SK-N-SH (cell line): Measurements from ENCODE around the gene LCP2. TPM values are rescaled to one million over a fixed set of nuclear protein-coding genes. Genes with fewer than 3 reads are reported as not detected.

Experiments used
- CTCF ChIA-PET: fragments of 300-600, 350-600 bp; formaldehyde crosslinking; extraction: SDS; loops from one replicate; lab custom pipeline; 2021; lab: Yijun Ruan, JAX
- POLR2A ChIA-PET: fragments of 350-600 bp; sonication (Branson Sonifier 250); formaldehyde crosslinking; extraction: SDS; loops from one replicate; lab custom pipeline; 2020; ENCODE audit warnings: antibody characterized with exemption, inconsistent platforms; lab: Yijun Ruan, JAX
- DNase-seq: peaks from one replicate; pipeline ENCODE4 v3.0.0; 2012
- H2AFZ ChIP-seq: fragments of 200-600 bp; sonication (generic); 2 replicates; pipeline ENCODE4 v1.8.1; 2016; ENCODE audit warnings: antibody characterized with exemption, mild to moderate bottlenecking, low read depth
- H3F3A ChIP-seq: fragments of 200-600 bp; sonication (generic); replicated peaks from 2 replicates; pipeline ENCODE3; 2016; ENCODE audit warnings: antibody characterized with exemption, mild to moderate bottlenecking; ENCODE audit not compliant: insufficient read depth
- H3K27ac ChIP-seq, 2 experiments: fragments of 200-500 bp in 1 of 2; fragments of 200-600 bp in 1 of 2; sonication (Bioruptor generic) in 1 of 2; sonication (generic), shearing (Covaris generic) in 1 of 2; 2 replicates each; pipeline versions ENCODE4 v1.5.1 to v1.6.1; 2014 to 2016; ENCODE audit warnings: low read depth in 2 of 2, inconsistent platforms in 1 of 2, low read length in 1 of 2, mild to moderate bottlenecking in 1 of 2, mixed read lengths in 1 of 2
- H3K27me3 ChIP-seq: fragments of 200-600 bp; sonication (generic), shearing (Covaris generic); 2 replicates; pipeline ENCODE4 v1.6.1; 2016; ENCODE audit warnings: mixed run types; ENCODE audit not compliant: insufficient read depth
- H3K36me3 ChIP-seq, 2 experiments: fragments of 200-500 bp in 1 of 2; fragments of 200-600 bp in 1 of 2; sonication (Bioruptor generic) in 1 of 2; sonication (generic) in 1 of 2; replicated peaks in 1 of 2; 2 replicates each; pipeline versions ENCODE3 to v1.5.1; 2014 to 2016; ENCODE audit warnings: low read length in 1 of 2, mild to moderate bottlenecking in 1 of 2; ENCODE audit not compliant: insufficient read depth in 2 of 2, control insufficient read depth in 1 of 2
- H3K4me1 ChIP-seq, 2 experiments: fragments of 200-500 bp in 1 of 2; fragments of 200-600 bp in 1 of 2; sonication (Bioruptor generic) in 1 of 2; sonication (generic), shearing (Covaris generic) in 1 of 2; 2 replicates each; pipeline versions ENCODE4 v1.5.1 to v1.6.1; 2014 to 2016; ENCODE audit warnings: low read depth in 1 of 2, low read length in 1 of 2, mixed run types in 1 of 2; ENCODE audit not compliant: insufficient read depth in 2 of 2, control insufficient read depth in 1 of 2
- H3K4me2 ChIP-seq: fragments of 200-600 bp; sonication (generic), shearing (Covaris generic); 2 replicates; pipeline ENCODE4 v1.6.1; 2017; ENCODE audit warnings: mixed run types
- H3K4me3 ChIP-seq, 2 experiments: fragments of 200-500 bp in 1 of 2; fragments of 200-600 bp in 1 of 2; sonication (Bioruptor generic) in 1 of 2; sonication (generic), shearing (Covaris generic) in 1 of 2; 2 replicates each; pipeline versions ENCODE4 v1.5.1 to v1.8.1; 2014 to 2016; ENCODE audit warnings: low read depth in 2 of 2, inconsistent platforms in 1 of 2, low read length in 1 of 2, mild to moderate bottlenecking in 1 of 2, mixed read lengths in 1 of 2, moderate library complexity in 1 of 2
- H3K79me2 ChIP-seq: fragments of 200-600 bp; sonication (generic); 2 replicates; pipeline ENCODE4 v1.8.1; 2017; ENCODE audit warnings: mild to moderate bottlenecking; ENCODE audit not compliant: insufficient read depth
- H3K9ac ChIP-seq: fragments of 200-600 bp; sonication (generic); 2 replicates; pipeline ENCODE4 v1.6.1; 2017; ENCODE audit warnings: mixed run types
- H3K9me2 ChIP-seq: fragments of 200-600 bp; sonication (generic); 2 replicates; pipeline ENCODE4 v1.6.1; 2017; ENCODE audit warnings: mixed run types
- H3K9me3 ChIP-seq: fragments of 200-600 bp; sonication (generic); 2 replicates; pipeline ENCODE4 v1.6.1; 2017; ENCODE audit warnings: mixed run types, mild to moderate bottlenecking, moderate library complexity
- H4K20me1 ChIP-seq: fragments of 200-600 bp; sonication (generic); 2 replicates; pipeline ENCODE4 v1.6.1; 2017; ENCODE audit warnings: mild to moderate bottlenecking, mixed run types; ENCODE audit not compliant: insufficient read depth
- ELF1 ChIP-seq: IDR thresholded peaks from 2 replicates; pipeline ENCODE4 v1.4.0; 2012
- EZH2phosphoT487 ChIP-seq: fragments of 200-600 bp; sonication (generic); IDR thresholded peaks from 2 replicates; pipeline ENCODE4 v1.6.1; 2017; ENCODE audit warnings: low read depth, mixed run types, mild to moderate bottlenecking, antibody characterized with exemption, moderate library complexity, borderline replicate concordance
- FOSL2 ChIP-seq: IDR thresholded peaks from 2 replicates; pipeline ENCODE4 v1.4.0; 2012; ENCODE audit warnings: low read depth, mild to moderate bottlenecking, moderate library complexity, borderline replicate concordance
- FOXM1 ChIP-seq: IDR thresholded peaks from 2 replicates; pipeline ENCODE4 v1.4.0; 2012; ENCODE audit warnings: low read depth, mild to moderate bottlenecking
- GATA2 ChIP-seq: sonication (generic); formaldehyde crosslinking; IDR thresholded peaks from 2 replicates; pipeline ENCODE4 v1.5.0; 2020; ENCODE audit warnings: mild to moderate bottlenecking, missing genetic modification reagents
- IRF3 ChIP-seq: fragments of 150-350 bp; IDR thresholded peaks from 2 replicates; pipeline ENCODE4 v1.6.1; 2016; ENCODE audit warnings: mild to moderate bottlenecking, low read depth, low read length
- JUND ChIP-seq: IDR thresholded peaks from 2 replicates; pipeline ENCODE4 v1.4.0; 2012
- MAX ChIP-seq: IDR thresholded peaks from 2 replicates; pipeline ENCODE4 v1.4.0; 2012; ENCODE audit warnings: low read depth
- MEF2A ChIP-seq: IDR thresholded peaks from 2 replicates; pipeline ENCODE4 v1.4.0; 2012; ENCODE audit warnings: low read depth, borderline replicate concordance
- MXI1 ChIP-seq: IDR thresholded peaks from 2 replicates; pipeline ENCODE4 v1.6.1; 2012; ENCODE audit warnings: mild to moderate bottlenecking, low read depth, low read length, improper control_type of control experiment
- NFIC ChIP-seq: IDR thresholded peaks from 2 replicates; pipeline ENCODE4 v1.4.0; 2012; ENCODE audit warnings: borderline replicate concordance
- NRF1 ChIP-seq: IDR thresholded peaks from 2 replicates; pipeline ENCODE4 v1.6.1; 2012; ENCODE audit warnings: low read depth, mild to moderate bottlenecking, low read length
- PBX3 ChIP-seq: IDR thresholded peaks from 2 replicates; pipeline ENCODE4; 2012
- POLR2AphosphoS5 ChIP-seq: IDR thresholded peaks from 2 replicates; pipeline ENCODE4 v1.6.1; 2012; ENCODE audit warnings: low read depth, low read length
- RAD21 ChIP-seq: IDR thresholded peaks from 2 replicates; pipeline ENCODE4 v1.6.1; 2012; ENCODE audit warnings: mild to moderate bottlenecking, low read length
- SIN3A ChIP-seq: IDR thresholded peaks from 2 replicates; pipeline ENCODE4 v1.6.1; 2012; ENCODE audit warnings: low read depth, mild to moderate bottlenecking, low read length, moderate library complexity, borderline replicate concordance
- SMC3 ChIP-seq: IDR thresholded peaks from 2 replicates; pipeline ENCODE4 v1.6.1; 2012; ENCODE audit warnings: low read depth, low read length, improper control_type of control experiment
- TAF1 ChIP-seq: IDR thresholded peaks from 2 replicates; pipeline ENCODE4 v1.6.1; 2012; ENCODE audit warnings: low read depth, mild to moderate bottlenecking, low read length, moderate library complexity, borderline replicate concordance
- TCF12 ChIP-seq: IDR thresholded peaks from 2 replicates; pipeline ENCODE4 v1.4.0; 2012
- USF1 ChIP-seq: IDR thresholded peaks from 2 replicates; pipeline ENCODE4 v1.4.0; 2012; ENCODE audit warnings: low read depth, borderline replicate concordance
- USF2 ChIP-seq: fragments of 150-350 bp; IDR thresholded peaks from 2 replicates; pipeline ENCODE4 v1.6.1; 2017; ENCODE audit warnings: antibody characterized with exemption, low read length, low read depth, borderline replicate concordance
- YY1 ChIP-seq: IDR thresholded peaks from 2 replicates; pipeline ENCODE4 v1.4.0; 2012; ENCODE audit warnings: low read depth, mild to moderate bottlenecking
- WGBS: methylation state at CpG from one replicate; pipeline ENCODE4 v1.1.6; 2017; ENCODE audit warnings: low lambda C conversion rate; 5-methylcytosine and 5-hydroxymethylcytosine counted together
- polyA plus RNA-seq, 3 experiments: library from polyadenylated mRNA; depleted of rRNA; stranded (reverse); fragments of >200 nt; gene quantifications; 2 replicates each; pipeline ENCODE4 v1.2.3, GENCODE V29; 2012

The LCP2 gene
- polyA plus RNA-seq, 1 of the 3 experiments (the other 2 are of a cell fraction): not detected

GRCh38 chr5:170278611-170279458, 18.7 kb downstream of the LCP2 start (continued):
- no peak for TF ChIP-seq TCF12
- TF ChIP-seq MXI1: no peak
- TF ChIP-seq GATA2 (CRISPR knock-in tag): no peak; the same call in 1 of the 2 replicates
- no peak for TF ChIP-seq FOSL2
- no peak for TF ChIP-seq SIN3A
- no peak for TF ChIP-seq NRF1
- no peak for TF ChIP-seq PBX3
- no peak for TF ChIP-seq YY1
- TF ChIP-seq ELF1: no peak

- no peak for DNase-seq
- H3F3A ChIP-seq: no peaks in the 10 kb centered on the region
- TF ChIP-seq POLR2AphosphoS5 (no peak), RAD21 (no peak), MEF2A (no peak), MAX (no peak), EZH2phosphoT487 (no peak), NRF1 (no peak), IRF3 (no peak), SMC3 (no peak), FOXM1 (no peak), FOSL2 (no peak), USF2 (no peak), TAF1 (no peak), NFIC (no peak), USF1 (no peak), JUND (no peak)
- 67% methylated on average over 6 of the region's 6 CpGs for WGBS
- H3K27ac ChIP-seq: no peak overlapping the region
- H3K4me3 ChIP-seq: no peak overlapping the region
- H2AFZ ChIP-seq: no peak overlapping the region
- no peaks in the 10 kb centered on the region for H3K27me3 ChIP-seq
- H4K20me1 ChIP-seq: no peaks in the 10 kb centered on the region
- H3K9me2 ChIP-seq: no peaks in the 10 kb centered on the region
- CTCF ChIA-PET: interaction anchor here (6.7 kb wide), 1 partner anchor 12 kb away, joined by 30 read pairs; no protein-coding TSS in a partner anchor
- no peaks in the 10 kb centered on the region for H3K9me3 ChIP-seq
- no peak overlapping the region for H3K4me2 ChIP-seq
- H3K36me3 ChIP-seq: no peaks in the 10 kb centered on the region
- POLR2A ChIA-PET: no interaction called here
- peaks cover 0 to 13% of the 10 kb centered on the region in 2 experiments; a peak in 1 of 4 replicates for H3K4me1 ChIP-seq
- no peaks in the 10 kb centered on the region for H3K79me2 ChIP-seq
- H3K9ac ChIP-seq: no peak overlapping the region
Observed at GRCh38 chr5:170277867-170278281, 19.7 kb downstream of the LCP2 start.
